ENCODE measurements around the gene CXCL14.
"Not testable (repeated sequence)": the region's sequence is repeated elsewhere in the genome, so short reads cannot be mapped to it uniquely, and the experiment has no call there.

The CXCL14 gene

GRCh38 chr5:135543001-135543484 is 35.7 kb downstream of the CXCL14 start:
- DNase-seq (ENCODE audit: low spot score) = no peak

GRCh38 chr5:135541807-135542502 is 36.8 kb downstream of the CXCL14 start:
- no peak for DNase-seq (ENCODE audit: low spot score)

- DNase-seq (ENCODE audit: low spot score) = no peak
Measured at GRCh38 chr5:135539430-135540005, 39.3 kb downstream of the CXCL14 start.

- no peak for DNase-seq (ENCODE audit: low spot score)
Measured at GRCh38 chr5:135538261-135538660, 40.5 kb downstream of the CXCL14 start.

- DNase-seq (ENCODE audit: low spot score) = no peak
Measured at GRCh38 chr5:135537745-135538144, 41.0 kb downstream of the CXCL14 start.

GRCh38 chr5:135537271-135537670 is 41.5 kb downstream of the CXCL14 start:
- DNase-seq (ENCODE audit: low spot score) = no peak

GRCh38 chr5:135535820-135536801 is 42.7 kb downstream of the CXCL14 start, which contains the start of gene NEUROG1:
Gene NEUROG1, minus strand, starts transcription at chr5:135535964. Its CDS starts 274 bp downstream, at chr5:135535690.
- DNase-seq (ENCODE audit: low spot score) = no peak

- DNase-seq (ENCODE audit: low spot score) = no peak
Measured at GRCh38 chr5:135535420-135535819, 43.4 kb downstream of the CXCL14 start.

GRCh38 chr5:135534609-135535419 is 44.0 kb downstream of the CXCL14 start:
- no peak for DNase-seq (ENCODE audit: low spot score)

GRCh38 chr5:135533794-135534193 is 45.0 kb downstream of the CXCL14 start:
- DNase-seq (ENCODE audit: low spot score) = no peak

- no peak for DNase-seq (ENCODE audit: low spot score)
Measured at GRCh38 chr5:135533334-135533733, 45.5 kb downstream of the CXCL14 start.

- not testable (repeated sequence) for DNase-seq (ENCODE audit: low spot score)
Measured at GRCh38 chr5:135529576-135529975, 49.2 kb downstream of the CXCL14 start.

GRCh38 chr5:135526924-135527323 is 51.9 kb downstream of the CXCL14 start:
- no peak for DNase-seq (ENCODE audit: low spot score)

- no peak for DNase-seq (ENCODE audit: low spot score)
Measured at GRCh38 chr5:135521964-135522363, 56.8 kb downstream of the CXCL14 start.

Data from putamen (tissue), 1 donor.